Omental fat pad (tissue), 4 donors: Measurements from ENCODE around the gene MIEF1. TPM values are rescaled to one million over a fixed set of nuclear protein-coding genes. Genes with fewer than 3 reads are reported as not detected.
"Not testable (repeated sequence)": the region's sequence is repeated elsewhere in the genome, so short reads cannot be mapped to it uniquely, and the experiment has no call there.

Experiments
- ATAC-seq: fragments of 150-250 bp; one replicate; pipeline ENCODE4 v1.9.1; 2016; ENCODE audit warnings: mild to moderate bottlenecking, moderate library complexity; ENCODE audit not compliant: low FRiP score
- DNase-seq: peaks from one replicate; pipeline ENCODE4 v3.0.0-alpha.2; 2019; ENCODE audit warnings: low spot score
- total RNA-seq, 4 donors: library from RNA; depleted of rRNA; stranded (reverse); fragments of >200 nt; gene quantifications; one replicate each; pipeline ENCODE4 v1.1.0, GENCODE V29; 2016
- TF ChIP-seq, protein P1 (sequence below), 3 donors: fragments of 450-650 bp; IDR thresholded peaks; one replicate each; pipeline ENCODE4 v1.5.1; 2016 to 2017; ENCODE audit warnings: antibody characterized with exemption in 3 of 3, mild to moderate bottlenecking in 3 of 3, moderate library complexity in 2 of 3

Gene MIEF1
- total RNA-seq, 4 donors from 2014 or later = 23.6 to 46.0 (median 32.4) TPM

DNA sequence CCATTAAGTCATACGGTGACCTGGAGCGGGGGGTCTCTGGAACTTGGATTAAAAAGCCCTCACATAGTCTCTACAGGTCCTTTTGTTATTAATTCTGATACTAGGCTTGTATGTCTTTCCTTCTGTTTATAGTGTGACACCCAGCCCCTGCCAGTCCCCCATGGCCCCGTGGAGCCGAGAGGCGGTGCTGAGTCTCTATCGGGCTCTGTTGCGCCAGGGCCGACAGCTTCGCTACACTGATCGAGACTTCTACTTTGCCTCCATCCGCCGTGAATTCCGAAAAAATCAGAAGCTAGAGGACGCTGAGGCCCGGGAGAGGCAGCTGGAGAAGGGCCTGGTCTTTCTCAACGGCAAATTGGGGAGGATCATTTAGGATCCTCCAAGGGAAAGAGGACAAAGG is 2.0 kb downstream of the MIEF1 start:
- no peak for DNase-seq
- no peak for ATAC-seq
- TF ChIP-seq, protein P1, sequence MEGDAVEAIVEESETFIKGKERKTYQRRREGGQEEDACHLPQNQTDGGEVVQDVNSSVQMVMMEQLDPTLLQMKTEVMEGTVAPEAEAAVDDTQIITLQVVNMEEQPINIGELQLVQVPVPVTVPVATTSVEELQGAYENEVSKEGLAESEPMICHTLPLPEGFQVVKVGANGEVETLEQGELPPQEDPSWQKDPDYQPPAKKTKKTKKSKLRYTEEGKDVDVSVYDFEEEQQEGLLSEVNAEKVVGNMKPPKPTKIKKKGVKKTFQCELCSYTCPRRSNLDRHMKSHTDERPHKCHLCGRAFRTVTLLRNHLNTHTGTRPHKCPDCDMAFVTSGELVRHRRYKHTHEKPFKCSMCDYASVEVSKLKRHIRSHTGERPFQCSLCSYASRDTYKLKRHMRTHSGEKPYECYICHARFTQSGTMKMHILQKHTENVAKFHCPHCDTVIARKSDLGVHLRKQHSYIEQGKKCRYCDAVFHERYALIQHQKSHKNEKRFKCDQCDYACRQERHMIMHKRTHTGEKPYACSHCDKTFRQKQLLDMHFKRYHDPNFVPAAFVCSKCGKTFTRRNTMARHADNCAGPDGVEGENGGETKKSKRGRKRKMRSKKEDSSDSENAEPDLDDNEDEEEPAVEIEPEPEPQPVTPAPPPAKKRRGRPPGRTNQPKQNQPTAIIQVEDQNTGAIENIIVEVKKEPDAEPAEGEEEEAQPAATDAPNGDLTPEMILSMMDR (IDR thresholded peaks at IDR 0.05) = no peak

GRCh38 chr22:39507021-39507420 is 4.9 kb downstream of the MIEF1 start:
- not testable (repeated sequence) for ATAC-seq, DNase-seq

DNA sequence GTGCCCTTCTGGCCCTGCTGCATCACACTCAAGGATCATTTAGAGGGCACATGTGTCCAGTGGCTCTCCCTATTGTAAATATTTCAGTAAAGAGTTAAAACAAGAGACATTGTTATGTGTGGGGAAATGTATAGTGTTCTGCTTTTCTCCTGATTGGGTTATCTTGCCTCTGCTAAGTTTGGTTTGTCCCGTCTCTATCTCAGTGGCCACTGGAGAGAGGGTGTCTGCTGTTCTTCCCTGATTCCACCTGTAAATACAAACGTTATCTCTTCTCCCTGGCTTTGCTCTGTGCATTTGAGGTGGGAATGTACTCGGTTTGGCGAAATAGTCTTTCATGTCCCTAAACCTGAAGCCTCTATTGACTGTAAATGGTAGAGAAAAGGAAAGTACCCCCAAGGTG is 6.3 kb downstream of the MIEF1 start:
- no peak for ATAC-seq
- TF ChIP-seq, protein P1 (IDR thresholded peaks at IDR 0.05) = no peak
- no peak for DNase-seq

DNA sequence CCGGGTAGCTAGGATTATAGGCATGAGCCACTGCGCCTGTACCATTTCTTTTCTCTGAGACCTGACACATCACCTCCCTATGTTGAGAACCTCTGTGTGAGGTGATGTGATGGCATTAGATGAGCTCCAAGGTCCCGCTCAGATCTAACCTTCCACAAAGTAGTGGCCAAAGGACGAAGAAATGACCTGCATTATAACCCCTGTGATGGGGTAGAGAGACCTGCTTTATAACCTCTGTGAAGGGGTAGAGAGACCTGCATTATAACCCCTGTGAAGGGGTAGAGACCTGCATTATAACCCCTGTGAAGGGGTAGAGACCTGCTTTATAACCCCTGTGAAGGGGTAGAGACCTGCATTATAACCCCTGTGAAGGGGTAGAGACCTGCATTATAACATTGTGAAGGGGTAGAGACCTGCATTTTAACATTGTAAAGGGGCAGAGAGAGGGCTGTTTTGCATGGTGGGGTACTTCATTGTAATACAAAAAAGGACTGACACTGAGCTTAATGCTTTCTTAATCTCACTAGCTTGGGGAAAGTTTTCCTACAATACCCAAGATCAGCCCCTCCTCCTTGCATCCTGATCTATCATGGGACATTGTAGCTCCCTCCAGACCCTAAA is 8.5 kb downstream of the MIEF1 start:
- ATAC-seq (no peak), DNase-seq (no peak)
- TF ChIP-seq, protein P1 (IDR thresholded peaks at IDR 0.05) = no peak

DNA sequence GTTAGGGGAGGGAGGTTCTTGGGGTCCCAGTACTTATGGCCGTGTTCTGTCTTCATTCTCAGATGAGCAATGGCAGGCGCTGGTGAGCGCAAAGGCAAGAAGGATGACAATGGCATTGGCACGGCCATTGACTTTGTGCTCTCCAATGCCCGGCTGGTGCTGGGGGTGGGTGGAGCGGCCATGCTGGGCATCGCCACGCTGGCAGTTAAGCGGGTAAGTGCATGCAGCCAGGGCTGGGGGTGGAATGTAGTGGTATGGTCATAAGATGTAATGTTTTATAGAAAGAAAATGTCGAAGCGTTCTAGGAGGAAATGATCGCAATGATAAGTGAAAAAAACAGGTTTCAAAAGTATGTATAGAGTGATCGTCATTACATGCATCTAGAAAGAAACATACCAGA is 9.1 kb downstream of the MIEF1 start:
- TF ChIP-seq, protein P1 (IDR thresholded peaks at IDR 0.05) = no peak
- DNase-seq (no peak), ATAC-seq (no peak)

- TF ChIP-seq, protein P1 (IDR thresholded peaks at IDR 0.05) = no peak
- ATAC-seq = no peak
- no peak for DNase-seq
Observed at GRCh38 chr22:39512026-39512425, 9.9 kb downstream of the MIEF1 start.

DNA sequence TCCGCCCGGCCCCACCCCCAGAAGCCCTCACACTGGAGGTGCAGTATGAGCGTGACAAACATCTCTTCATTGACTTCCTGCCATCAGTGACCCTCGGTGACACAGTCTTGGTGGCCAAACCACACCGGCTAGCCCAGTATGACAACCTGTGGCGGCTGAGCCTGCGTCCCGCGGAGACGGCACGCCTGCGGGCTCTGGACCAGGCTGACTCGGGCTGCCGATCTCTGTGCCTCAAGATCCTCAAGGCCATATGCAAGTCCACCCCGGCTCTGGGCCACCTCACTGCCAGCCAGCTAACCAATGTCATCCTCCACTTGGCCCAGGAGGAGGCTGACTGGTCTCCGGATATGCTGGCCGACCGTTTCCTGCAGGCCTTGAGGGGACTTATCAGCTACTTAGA is 11.7 kb downstream of the MIEF1 start:
- no peak for DNase-seq
- TF ChIP-seq, protein P1 (IDR thresholded peaks at IDR 0.05) = no peak
- no peak for ATAC-seq
